Motor neuron (in vitro differentiated cells): ENCODE results near the gene TPSB2. TPM values are rescaled to one million over a fixed set of nuclear protein-coding genes. Genes with fewer than 3 reads are reported as not detected.

Experiments used
- ATAC-seq, 8 experiments: fragments of 200-7000 bp; cut with Tn5 transposase; replicated peaks in 6 of 8; 2 replicates each; pipeline ENCODE4 v1.8.0; 2021; ENCODE audit warnings: mild to moderate bottlenecking in 8 of 8, moderate library complexity in 8 of 8
- H3K27ac ChIP-seq, 2 donors: fragments of 250-450 bp; sonication (Bioruptor Pico); 2 replicates each; pipeline ENCODE4 v1.9.0; 2021; ENCODE audit warnings: antibody characterized with exemption in 2 of 2, mild to moderate bottlenecking in 2 of 2, moderate library complexity in 1 of 2
- H3K4me1 ChIP-seq, 2 donors: fragments of 250-450 bp; sonication (Bioruptor Pico); replicated peaks in 1 of 2; 2 replicates each; pipeline ENCODE4 v1.6.1; 2021; ENCODE audit warnings: antibody characterized with exemption in 2 of 2, mild to moderate bottlenecking in 2 of 2, moderate library complexity in 1 of 2
- H3K4me3 ChIP-seq, 5 donors: fragments of 250-450 bp; sonication (Bioruptor Pico); 2 replicates each; pipeline ENCODE4 v1.9.0; 2021; ENCODE audit warnings: antibody characterized with exemption in 5 of 5, mild to moderate bottlenecking in 5 of 5, moderate library complexity in 4 of 5
- WGBS, 10 experiments: fragments of 450-650 bp; shearing (Covaris generic); methylation state at CpG; one replicate each; pipeline ENCODE4 v1.0.0; 2022; 5-methylcytosine and 5-hydroxymethylcytosine counted together
- in situ Hi-C, 9 experiments: fragments of 400-800 bp; cut with MboI; loops; one replicate each; pipeline ENCODE4 v1.15.0; 2021; ENCODE audit warnings: low sequenced_read_pairs in 9 of 9, low pct_unique_long_range_greater_than_20kb in 2 of 9; ENCODE audit not compliant: unreplicated experiment in 9 of 9
- total RNA-seq, 8 experiments: library from RNA; unstranded; fragments of 300-600 nt; gene quantifications; 2 replicates each; pipeline versions ENCODE4 v1.2.3 to v1.2.4, GENCODE V29; 2022

The TPSB2 gene
- total RNA-seq, 8 experiments from 2014 or later = 0.25 to 0.62 (median 0.51) TPM; not detected in 5

- no peak overlapping the region for H3K4me3 ChIP-seq
- WGBS, 10 experiments = 98 to 100% methylated on average over 1 to 7 of the region's 49 CpGs; no CpG with 5 or more reads in 8 of the 10 experiments
- in situ Hi-C loops = no loop called here
- no peaks in the 10 kb centered on the region for H3K4me1 ChIP-seq
- no peak for ATAC-seq
- H3K27ac ChIP-seq = no peak overlapping the region
Measured at GRCh38 chr16:1218061-1218929, 11.7 kb downstream of the TPSB2 start.

DNA sequence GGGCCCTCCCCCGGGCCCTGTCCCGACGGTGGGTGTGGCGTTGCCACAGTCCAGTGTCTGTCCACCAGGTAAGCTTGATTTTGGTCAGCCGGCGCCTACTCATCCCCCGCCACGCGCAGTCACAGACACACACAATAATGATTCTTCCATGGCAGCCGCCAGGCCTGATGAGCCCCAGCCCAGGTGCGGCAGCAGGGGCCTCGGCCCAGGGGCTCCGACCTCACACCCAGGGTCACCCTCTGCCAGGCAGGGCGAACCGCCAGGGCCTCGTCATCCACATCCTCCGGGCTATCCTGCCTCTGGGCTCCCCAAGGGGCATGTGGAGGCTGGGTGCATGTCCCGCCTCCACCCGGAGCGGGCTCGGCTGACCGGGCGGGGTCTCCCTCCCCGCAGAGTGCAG is 12.5 kb downstream of the TPSB2 start:
- in situ Hi-C loops = no loop called here

GRCh38 chr16:1216681-1217400 is 13.1 kb downstream of the TPSB2 start:
- Histone ChIP-seq H3K27ac (no peak overlapping the region), H3K4me3 (no peak overlapping the region), H3K4me1 (no peaks in the 10 kb centered on the region)
- no peak for ATAC-seq
- in situ Hi-C loops = no loop called here
- 20 to 96% methylated on average over 2 to 9 of the region's 32 CpGs; no CpG with 5 or more reads in 8 of the 10 experiments for WGBS, 10 experiments

More for the DNA sequence above, 12.5 kb downstream of the TPSB2 start:
- 60 to 66% methylated on average over 3 to 4 of the region's 24 CpGs; no CpG with 5 or more reads in 8 of the 10 experiments for WGBS, 10 experiments
- no peaks in the 10 kb centered on the region for H3K4me1 ChIP-seq
- peak in 2 of 8 experiments; percentile 1 to 8 for ATAC-seq
- H3K4me3 ChIP-seq = no peak overlapping the region
- no peak overlapping the region for H3K27ac ChIP-seq

- Histone ChIP-seq H3K27ac (no peak overlapping the region), H3K4me3 (no peak overlapping the region), H3K4me1 (no peaks in the 10 kb centered on the region)
- ATAC-seq = no peak
- in situ Hi-C loops = no loop called here
- 83% methylated on average over 2 of the region's 12 CpGs; no CpG with 5 or more reads in 9 of the 10 experiments for WGBS, 10 experiments
Measured at GRCh38 chr16:1216296-1216619, 13.7 kb downstream of the TPSB2 start.

DNA sequence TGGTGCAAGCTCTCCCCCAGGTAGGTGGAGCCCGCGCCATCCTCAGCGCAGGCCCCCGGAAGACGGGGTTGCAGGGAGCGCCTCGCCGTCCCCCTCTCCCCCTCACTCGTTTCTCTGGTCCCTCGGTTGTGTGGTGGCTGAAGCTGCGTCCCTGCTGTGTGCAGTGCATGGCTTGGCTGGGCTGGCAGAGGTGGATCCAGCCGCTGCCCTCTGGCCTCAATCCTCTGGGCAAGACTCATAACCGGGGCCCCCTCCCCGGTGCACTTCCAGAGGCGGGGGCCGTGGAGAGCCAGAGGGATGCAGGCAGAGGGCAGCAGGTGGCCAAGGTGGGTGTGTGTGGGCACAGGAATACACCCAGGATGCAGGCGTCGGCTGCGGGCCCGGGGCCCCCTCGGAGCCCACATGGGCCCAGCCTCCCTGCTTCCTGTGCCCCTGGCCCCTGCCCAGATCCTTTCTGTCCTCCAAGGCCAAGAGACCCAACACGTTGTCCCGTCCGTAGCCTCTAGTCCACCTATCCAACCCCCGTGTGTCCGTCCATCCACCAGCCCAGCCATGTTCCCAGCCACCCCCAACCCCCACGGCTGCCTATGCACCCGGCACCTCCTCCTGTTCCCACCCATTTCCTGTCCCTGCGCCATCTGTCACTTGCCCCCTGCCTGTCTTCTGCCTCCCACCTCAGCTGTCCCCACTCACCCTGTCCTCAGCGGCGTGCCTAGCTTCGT is 14.2 kb downstream of the TPSB2 start:
- no peak for ATAC-seq
- H3K4me3 ChIP-seq = no peak overlapping the region
- no peaks in the 10 kb centered on the region for H3K4me1 ChIP-seq
- in situ Hi-C loops = no loop called here
- 60 to 100% (median 94%) methylated on average over 1 to 7 of the region's 32 CpGs; no CpG with 5 or more reads in 7 of the 10 experiments for WGBS, 10 experiments
- no peak overlapping the region for H3K27ac ChIP-seq

- in situ Hi-C loops = no loop called here
- ATAC-seq = no peak
- H3K4me3 ChIP-seq = no peak overlapping the region
- H3K27ac ChIP-seq = no peak overlapping the region
- H3K4me1 ChIP-seq = no peaks in the 10 kb centered on the region
- WGBS, 10 experiments = no CpG with 5 or more reads among the region's 16 CpGs
Measured at GRCh38 chr16:1214719-1215118, 15.3 kb downstream of the TPSB2 start.

DNA sequence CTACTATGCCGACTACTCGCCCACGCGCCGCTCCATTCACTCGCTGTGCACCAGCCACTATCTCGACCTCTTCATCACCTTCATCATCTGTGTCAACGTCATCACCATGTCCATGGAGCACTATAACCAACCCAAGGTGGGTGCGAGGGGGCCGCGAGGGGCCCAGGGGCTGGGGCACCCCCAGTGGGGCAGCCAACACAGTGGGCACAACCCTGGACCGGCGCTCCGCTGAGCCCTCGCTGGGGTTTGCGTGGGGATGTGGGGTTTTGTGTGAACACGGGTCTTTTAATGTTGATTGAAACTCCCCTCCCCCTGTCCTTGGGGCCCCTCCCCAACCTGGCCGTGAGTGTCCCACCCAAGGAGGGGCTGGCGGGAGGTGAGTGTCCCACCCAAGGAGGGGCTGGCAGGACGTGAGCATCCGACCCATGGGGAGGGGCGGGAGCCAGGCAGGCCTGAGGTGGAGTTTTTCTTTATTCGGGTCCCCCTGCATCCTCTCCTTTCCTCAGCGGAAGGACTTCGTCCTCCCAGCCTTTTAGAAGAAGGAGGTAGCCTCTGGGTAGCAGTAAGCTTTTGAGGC is 16.1 kb downstream of the TPSB2 start:
- Histone ChIP-seq H3K4me1 (no peaks in the 10 kb centered on the region), H3K4me3 (no peak overlapping the region), H3K27ac (no peak overlapping the region)
- ATAC-seq = no peak
- WGBS, 10 experiments = 11 to 81% (median 70%) methylated on average over 2 to 4 of the region's 25 CpGs; no CpG with 5 or more reads in 7 of the 10 experiments
- in situ Hi-C loops = no loop called here

- no peak overlapping the region for H3K27ac ChIP-seq
- ATAC-seq = no peak
- H3K4me3 ChIP-seq = no peak overlapping the region
- H3K4me1 ChIP-seq = no peaks in the 10 kb centered on the region
- 80% methylated on average over 2 of the region's 8 CpGs; no CpG with 5 or more reads in 9 of the 10 experiments for WGBS, 10 experiments
- in situ Hi-C loops = no loop called here
Measured at GRCh38 chr16:1213231-1213630, 16.8 kb downstream of the TPSB2 start.

GRCh38 chr16:1212616-1213194 is 17.3 kb downstream of the TPSB2 start:
- in situ Hi-C loops = no loop called here
- no peak overlapping the region for H3K27ac ChIP-seq
- H3K4me1 ChIP-seq = no peaks in the 10 kb centered on the region
- no peak for ATAC-seq
- WGBS, 10 experiments = 67 to 86% methylated on average over 1 to 9 of the region's 40 CpGs; no CpG with 5 or more reads in 8 of the 10 experiments
- H3K4me3 ChIP-seq = no peak overlapping the region

- H3K4me1 ChIP-seq = no peaks in the 10 kb centered on the region
- no peak for ATAC-seq
- 95 to 100% methylated on average over 3 to 4 of the region's 65 CpGs; no CpG with 5 or more reads in 8 of the 10 experiments for WGBS, 10 experiments
Measured at GRCh38 chr16:1211451-1212268, 18.3 kb downstream of the TPSB2 start.

GRCh38 chr16:1210461-1210860 is 19.5 kb downstream of the TPSB2 start:
- no CpG with 5 or more reads among the region's 23 CpGs for WGBS, 10 experiments
- Histone ChIP-seq H3K27ac (no peak overlapping the region), H3K4me1 (no peaks in the 10 kb centered on the region), H3K4me3 (no peak overlapping the region)
- in situ Hi-C loops = no loop called here
- no peak for ATAC-seq

More at GRCh38 chr16:1211451-1212268, 18.3 kb downstream of the TPSB2 start:
- in situ Hi-C loops = no loop called here
- Histone ChIP-seq H3K4me3 (no peak overlapping the region), H3K27ac (no peak overlapping the region)

GRCh38 chr16:1209081-1209480 is 20.9 kb downstream of the TPSB2 start:
- Histone ChIP-seq H3K27ac (no peak overlapping the region), H3K4me3 (no peak overlapping the region), H3K4me1 (no peaks in the 10 kb centered on the region)
- WGBS, 10 experiments = 93 to 96% methylated on average over 3 to 5 of the region's 43 CpGs; no CpG with 5 or more reads in 8 of the 10 experiments
- in situ Hi-C loops = no loop called here
- ATAC-seq = no peak
